Measurements from ENCODE around the gene MKI67. TPM values are rescaled to one million over a fixed set of nuclear protein-coding genes. Genes with fewer than 3 reads are reported as not detected.

MKI67 gene
- total and polyA plus RNA-seq, 2 donors from 2014 or later, result 0.04 to 2.4 TPM

GRCh38 chr10:128121750-128122412 is 4.3 kb downstream of the MKI67 start:
- no peaks in the 10 kb centered on the region for H3K27me3 ChIP-seq (ENCODE audit: control insufficient read depth, insufficient read depth, low read length)
- no peak for FAIRE-seq

GRCh38 chr10:128116851-128117615 is 9.2 kb downstream of the MKI67 start:
- no peak for FAIRE-seq
- H3K9ac ChIP-seq (ENCODE audit: low read length in 3 of 3), result no peak overlapping the region
- no peaks in the 10 kb centered on the region for H3K4me1 ChIP-seq (ENCODE audit: control insufficient read depth in 2 of 3, insufficient read depth in 2 of 3, low read depth in 1 of 3, low read length in 3 of 3)
- H3K27ac ChIP-seq (ENCODE audit: low read depth in 2 of 2, low read length in 2 of 2), result no peak overlapping the region
- no peak for TF ChIP-seq CTCF (IDR thresholded peaks at IDR 0.05; ENCODE audit: borderline replicate concordance, extremely low read depth, insufficient read depth)
- DNase-seq, result no peak
- H3K27me3 ChIP-seq (ENCODE audit: control insufficient read depth, insufficient read depth, low read length), result no peaks in the 10 kb centered on the region
- H3K36me3 ChIP-seq (ENCODE audit: control insufficient read depth in 2 of 3, insufficient read depth in 3 of 3, low read length in 3 of 3), result peaks cover 0 to 2% (median 0%) of the 10 kb centered on the region in 3 donors
- intact Hi-C loops (cut with DNase I), result no loop called here
- H3K4me3 ChIP-seq (ENCODE audit: low read length in 3 of 3), result no peak overlapping the region
- no peaks in the 10 kb centered on the region for H3K9me3 ChIP-seq (ENCODE audit: control insufficient read depth in 2 of 3, insufficient read depth in 1 of 3, low read length in 3 of 3)

More at GRCh38 chr10:128121750-128122412, 4.3 kb downstream of the MKI67 start:
- no peaks in the 10 kb centered on the region for H3K36me3 ChIP-seq (ENCODE audit: control insufficient read depth in 2 of 3, insufficient read depth in 3 of 3, low read length in 3 of 3)
- no peak for TF ChIP-seq CTCF (IDR thresholded peaks at IDR 0.05; ENCODE audit: borderline replicate concordance, extremely low read depth, insufficient read depth)
- H3K4me1 ChIP-seq (ENCODE audit: control insufficient read depth in 2 of 3, insufficient read depth in 2 of 3, low read depth in 1 of 3, low read length in 3 of 3), result peaks cover 0 to 6% (median 0%) of the 10 kb centered on the region in 3 donors
- no peak overlapping the region for H3K9ac ChIP-seq (ENCODE audit: low read length in 3 of 3)
- intact Hi-C loops (cut with DNase I), result no loop called here
- no peaks in the 10 kb centered on the region for H3K9me3 ChIP-seq (ENCODE audit: control insufficient read depth in 2 of 3, insufficient read depth in 1 of 3, low read length in 3 of 3)
- no peak for DNase-seq
- no peak overlapping the region for H3K27ac ChIP-seq (ENCODE audit: low read depth in 2 of 2, low read length in 2 of 2)
- no peak overlapping the region for H3K4me3 ChIP-seq (ENCODE audit: low read length in 3 of 3)

- no peak overlapping the region for H3K4me3 ChIP-seq (ENCODE audit: low read length in 3 of 3)
- no peak for DNase-seq
- no peak for FAIRE-seq
- H3K27me3 ChIP-seq (ENCODE audit: control insufficient read depth, insufficient read depth, low read length), result no peaks in the 10 kb centered on the region
- H3K27ac ChIP-seq (ENCODE audit: low read depth in 2 of 2, low read length in 2 of 2), result no peak overlapping the region
- no peak overlapping the region for H3K9ac ChIP-seq (ENCODE audit: low read length in 3 of 3)
- TF ChIP-seq CTCF (IDR thresholded peaks at IDR 0.05; ENCODE audit: borderline replicate concordance, extremely low read depth, insufficient read depth), result no peak
- peaks cover 0 to 2% (median 0%) of the 10 kb centered on the region in 3 donors for H3K36me3 ChIP-seq (ENCODE audit: control insufficient read depth in 2 of 3, insufficient read depth in 3 of 3, low read length in 3 of 3)
- no peaks in the 10 kb centered on the region for H3K9me3 ChIP-seq (ENCODE audit: control insufficient read depth in 2 of 3, insufficient read depth in 1 of 3, low read length in 3 of 3)
- intact Hi-C loops (cut with DNase I), result no loop called here
- H3K4me1 ChIP-seq (ENCODE audit: control insufficient read depth in 2 of 3, insufficient read depth in 2 of 3, low read depth in 1 of 3, low read length in 3 of 3), result no peaks in the 10 kb centered on the region
These were observed 10.0 kb downstream of the MKI67 start for GRCh38 chr10:128116187-128116586.
